ENCODE data around the gene TSPAN16.
A peak's percentile ranks its signal among the peaks of the same experiment; 100 is the strongest.
"Not testable (repeated sequence)": the region's sequence is repeated elsewhere in the genome, so short reads cannot be mapped to it uniquely, and the experiment has no call there.

The TSPAN16 gene

DNA sequence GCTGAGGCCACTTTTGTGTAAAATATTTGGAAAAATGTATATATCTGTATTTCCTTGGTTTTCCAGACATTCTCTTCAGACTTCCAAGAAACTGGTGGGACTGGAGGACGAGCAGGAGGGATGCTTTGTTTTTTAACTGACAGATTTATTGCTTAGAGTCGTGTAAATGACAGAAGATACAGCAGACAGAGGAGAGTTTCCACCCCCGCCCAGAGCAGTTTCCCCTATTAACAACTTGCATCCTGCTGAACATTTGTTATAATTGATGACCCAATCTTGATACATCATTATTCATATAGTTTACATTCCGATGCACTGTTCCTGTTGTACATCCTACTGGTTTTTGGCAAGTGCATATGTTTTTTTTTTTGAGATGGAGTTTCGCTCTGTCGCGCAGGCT lies 26.6 kb upstream of the TSPAN16 start:
- no peak for DNase-seq

DNA sequence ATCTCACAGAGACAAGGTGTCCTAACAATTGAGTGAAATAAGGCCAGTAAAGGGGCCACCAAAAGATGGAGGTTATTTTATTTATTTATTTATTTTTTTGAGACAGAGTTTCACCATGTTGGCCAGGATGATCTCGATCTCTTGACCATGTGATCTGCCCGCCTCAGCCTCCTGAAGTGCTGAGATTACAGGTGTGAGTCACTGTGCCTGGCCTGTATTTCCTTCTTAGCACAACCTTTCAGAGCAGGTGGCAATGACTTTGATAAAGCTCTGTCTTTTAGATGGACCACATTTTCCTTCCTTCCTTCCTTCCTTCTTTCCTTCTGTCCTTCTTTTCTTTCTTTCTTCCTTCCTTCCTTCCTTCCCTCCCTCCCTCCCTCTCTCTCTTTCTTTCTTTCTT lies 22.7 kb upstream of the TSPAN16 start:
- no peak for DNase-seq

DNA sequence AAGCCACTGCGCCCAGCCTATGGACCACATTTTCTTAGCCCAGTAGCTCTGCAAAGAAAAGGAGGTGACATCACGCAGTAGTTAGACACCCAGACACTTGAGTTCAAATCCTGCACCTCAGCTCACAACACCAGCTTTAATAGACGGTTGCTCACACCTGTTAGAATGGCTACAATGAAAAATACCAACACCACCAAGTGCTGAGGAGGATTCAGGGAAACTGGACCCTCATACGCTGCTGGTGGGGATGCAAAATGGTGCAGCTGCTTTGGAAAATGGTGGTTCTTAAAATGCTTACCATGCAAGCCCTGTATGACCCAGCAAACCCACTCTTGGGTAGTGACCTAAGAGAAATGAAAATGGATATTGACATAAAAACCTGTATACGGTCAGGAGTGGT lies 22.0 kb upstream of the TSPAN16 start:
- no peak for DNase-seq

DNA sequence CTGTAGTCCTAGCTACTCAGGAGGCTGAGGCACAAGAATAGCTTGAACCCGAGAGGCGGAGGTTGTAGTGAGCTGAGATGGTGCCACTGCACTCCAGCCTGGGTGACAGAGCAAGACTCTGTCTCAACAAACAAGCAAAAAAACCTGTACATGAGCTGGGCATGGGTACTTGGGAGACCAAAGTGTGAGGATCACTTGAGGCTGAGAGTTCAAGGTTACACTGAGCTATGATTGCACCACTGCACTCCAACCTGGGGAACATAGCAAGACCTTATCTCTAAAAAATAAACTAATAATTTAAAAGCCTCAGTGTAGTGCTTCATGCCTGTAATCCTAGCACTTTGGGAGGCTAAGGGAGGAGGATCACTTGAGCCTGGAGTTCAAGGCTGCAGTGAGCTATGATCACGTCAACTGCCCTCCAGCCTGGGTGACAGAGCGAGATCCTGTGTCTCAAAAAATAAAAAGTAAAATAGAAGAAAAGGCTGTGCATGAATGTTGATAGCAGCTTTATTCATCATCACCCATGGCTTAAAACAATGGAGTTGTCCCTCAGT lies 21.4 kb upstream of the TSPAN16 start:
- DNase-seq, result no peak

DNA sequence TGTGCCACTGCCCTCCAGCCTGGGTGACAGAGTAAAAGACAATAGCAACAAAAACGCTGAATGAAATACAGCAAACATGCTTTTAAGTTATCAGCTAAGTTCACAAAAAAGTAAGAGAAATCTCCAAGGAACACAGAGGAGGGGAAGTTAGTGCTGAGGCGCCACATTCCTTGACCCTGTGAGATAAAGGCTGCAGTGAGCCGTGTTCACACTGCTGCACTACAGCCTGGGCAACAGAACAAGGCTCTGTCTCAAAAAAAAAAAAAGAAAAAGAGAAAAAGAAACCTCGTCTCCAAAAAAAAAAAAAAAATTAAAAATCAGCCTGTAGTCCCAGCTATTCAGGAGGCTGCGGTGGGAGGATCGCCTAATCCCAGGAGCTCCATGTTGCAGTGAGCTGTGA lies 17.3 kb upstream of the TSPAN16 start:
- no peak for DNase-seq

DNA sequence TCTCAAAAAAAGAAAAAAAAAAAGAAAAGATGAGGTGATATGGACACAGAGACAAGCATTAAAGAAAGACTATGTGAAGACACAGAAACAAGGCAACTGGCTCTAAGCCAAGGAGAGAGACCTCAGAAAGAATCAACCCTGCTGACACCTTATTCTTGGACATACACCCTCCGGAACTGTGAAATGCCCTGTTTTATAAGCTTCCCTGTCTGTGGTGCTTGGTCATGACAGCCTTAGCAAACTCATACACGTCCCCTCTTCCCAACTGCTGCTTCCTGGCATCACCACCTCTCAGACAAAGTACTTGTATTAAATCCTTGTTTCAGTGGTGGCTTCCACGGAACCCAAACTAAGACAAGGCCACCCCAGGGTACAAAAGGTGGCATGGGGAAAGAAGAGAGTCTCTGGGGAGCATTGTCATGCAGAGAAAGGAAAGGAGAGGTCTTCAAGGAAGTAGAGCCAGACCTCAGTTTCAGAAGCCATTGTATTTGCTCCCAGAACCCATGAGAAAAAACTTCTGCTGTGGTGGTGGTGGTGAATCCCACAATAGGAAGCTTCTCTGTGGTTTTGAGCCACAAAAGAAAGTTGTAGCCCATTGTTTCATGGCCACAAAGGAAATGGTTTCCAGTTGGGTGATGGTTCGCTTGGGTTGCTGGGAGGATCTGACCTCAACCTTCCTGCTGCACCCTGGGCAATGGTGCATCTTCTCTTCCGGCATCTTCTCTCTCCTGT lies 16.3 kb upstream of the TSPAN16 start:
- DNase-seq, result peak; percentile 88

DNA sequence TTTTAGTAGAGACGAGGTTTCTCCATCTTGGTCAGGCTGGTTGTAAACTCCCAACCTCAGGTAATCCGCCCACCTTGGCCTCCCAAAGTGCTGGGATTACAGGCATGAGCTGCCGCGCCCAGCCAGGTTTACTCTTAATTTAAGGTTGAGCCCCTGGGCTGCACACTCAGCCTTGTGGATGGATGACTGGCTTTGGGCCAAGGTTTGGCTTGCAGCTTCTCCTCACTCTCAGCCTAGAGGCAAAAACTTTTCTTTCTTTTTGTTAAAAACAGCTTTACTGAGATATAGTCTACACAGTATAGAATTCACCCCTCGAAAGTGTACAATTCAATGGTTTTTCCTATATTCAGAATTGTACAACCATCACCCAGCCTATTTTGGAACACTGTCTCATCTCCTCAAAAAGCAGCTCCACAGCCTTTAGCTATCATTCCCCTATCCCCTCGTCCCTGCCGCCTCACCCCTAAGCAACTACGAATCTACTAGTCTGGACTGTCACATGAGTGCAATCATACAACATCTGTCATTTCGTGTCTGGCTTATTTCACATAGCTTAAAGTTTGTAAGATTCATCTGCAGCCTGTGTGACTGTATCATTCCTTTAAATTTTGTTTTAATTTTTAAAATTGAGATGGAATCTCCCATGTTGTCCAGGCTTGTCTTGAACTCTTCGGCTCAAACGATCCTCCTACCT lies 14.5 kb upstream of the TSPAN16 start:
- DNase-seq, result no peak

DNA sequence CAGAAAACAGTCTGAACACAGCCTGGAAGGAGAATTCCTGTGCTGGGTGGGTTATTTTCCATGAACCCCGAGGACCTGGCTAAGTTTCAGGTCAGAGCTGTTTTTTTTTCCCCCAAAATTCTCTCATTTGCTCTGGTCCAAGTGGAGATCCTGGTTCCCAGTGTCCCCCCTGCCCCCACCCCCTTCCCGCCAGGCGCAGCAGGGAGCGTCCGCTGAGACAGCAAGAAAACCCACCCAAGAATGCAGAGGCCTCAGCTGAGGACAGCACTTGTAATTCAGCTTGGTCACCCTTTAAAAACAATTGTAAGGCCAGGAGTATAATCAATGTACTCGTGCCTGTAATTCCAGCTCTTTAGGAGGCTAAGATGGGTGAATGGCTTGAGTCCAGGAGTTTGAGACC lies 11.4 kb upstream of the TSPAN16 start:
- DNase-seq, result no peak

DNA sequence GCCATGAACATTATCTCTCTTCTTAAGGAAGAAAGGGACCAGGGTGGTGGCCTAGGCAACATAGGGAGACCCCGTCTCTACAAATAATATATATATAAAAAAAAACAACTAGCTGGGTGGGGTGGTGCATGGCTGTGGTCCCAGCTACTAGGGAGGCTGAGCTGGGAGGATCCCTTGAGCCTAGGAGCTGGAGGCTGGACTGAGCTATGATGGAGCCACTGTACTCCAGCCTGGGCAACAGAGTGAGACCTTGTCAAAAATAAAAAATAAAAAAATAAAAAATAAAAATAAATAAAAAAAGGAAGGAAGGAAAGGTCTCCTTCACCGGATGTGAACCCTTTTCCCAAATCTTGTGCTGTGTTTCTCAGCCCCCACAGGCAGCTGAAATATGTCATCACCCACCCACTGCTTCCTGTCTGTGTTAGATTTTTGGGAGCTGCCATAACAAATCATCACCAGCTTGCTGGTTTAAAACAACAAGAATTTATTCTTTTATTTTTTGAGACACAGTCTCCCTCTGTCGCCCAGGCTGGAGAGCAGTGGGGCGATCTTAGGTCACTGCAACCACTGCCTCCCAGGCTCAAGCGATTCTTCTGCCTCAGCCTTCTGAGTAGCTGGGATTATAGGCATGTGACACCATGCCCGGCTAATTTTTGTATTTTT lies 9.5 kb upstream of the TSPAN16 start:
- no peak for DNase-seq

DNA sequence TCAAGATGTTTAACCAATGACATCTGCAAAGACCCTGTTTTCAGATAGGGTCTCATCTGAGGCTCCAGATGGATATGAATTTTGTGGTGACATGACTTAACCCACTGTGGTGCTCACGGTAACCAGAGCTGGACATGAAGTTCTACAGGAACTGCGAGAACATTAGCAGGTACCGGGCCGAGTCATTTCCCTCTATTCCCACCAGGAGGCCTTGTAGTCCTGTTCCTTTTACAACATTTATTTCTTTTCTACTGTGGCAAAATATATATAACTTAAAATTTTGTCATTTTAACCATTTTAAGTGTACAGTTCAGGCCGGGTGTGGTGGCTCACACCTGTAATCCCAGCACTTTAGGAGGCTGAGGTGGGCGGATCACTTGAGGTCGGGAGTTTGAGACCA lies 7.6 kb upstream of the TSPAN16 start:
- DNase-seq, result no peak

DNA sequence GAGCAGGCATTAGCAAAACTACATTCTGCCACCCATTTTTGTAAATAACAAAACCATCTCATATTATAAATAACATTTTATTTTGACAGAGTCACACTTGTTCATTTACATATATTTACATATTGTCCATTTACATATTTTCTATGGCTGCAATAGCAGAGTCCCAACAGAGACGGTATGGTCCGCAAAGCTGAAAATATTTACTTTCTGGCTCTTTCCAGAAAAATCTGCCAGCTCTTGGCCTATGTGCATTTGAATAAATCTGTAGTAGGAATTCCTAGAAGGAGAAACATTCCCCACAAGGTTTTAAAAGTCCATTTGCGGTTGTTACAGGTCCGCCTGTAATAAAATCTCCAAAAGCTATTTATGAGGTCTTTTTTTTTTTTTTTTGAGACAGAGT lies 5.7 kb upstream of the TSPAN16 start:
- DNase-seq, result no peak

DNA sequence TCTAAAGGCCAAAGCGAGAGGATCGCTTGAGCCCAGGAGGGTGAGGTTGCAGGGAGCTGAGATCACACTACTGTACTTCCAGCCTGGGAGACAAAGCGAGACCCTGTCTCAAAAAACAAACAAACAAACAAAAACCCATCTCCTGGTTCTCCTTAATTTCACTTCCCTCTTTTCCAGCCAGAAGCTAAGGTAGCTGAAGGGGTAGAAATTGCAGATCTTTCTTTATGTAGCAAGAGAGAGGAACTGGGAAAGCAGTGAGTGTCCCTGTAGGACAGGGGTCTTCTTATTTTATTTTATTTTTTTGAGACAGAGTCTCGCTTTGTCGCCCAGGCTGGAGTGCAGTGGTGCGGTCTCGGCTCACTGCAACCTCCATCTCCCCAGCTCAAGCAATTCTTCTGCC lies 4.5 kb upstream of the TSPAN16 start:
- DNase-seq, result no peak

DNA sequence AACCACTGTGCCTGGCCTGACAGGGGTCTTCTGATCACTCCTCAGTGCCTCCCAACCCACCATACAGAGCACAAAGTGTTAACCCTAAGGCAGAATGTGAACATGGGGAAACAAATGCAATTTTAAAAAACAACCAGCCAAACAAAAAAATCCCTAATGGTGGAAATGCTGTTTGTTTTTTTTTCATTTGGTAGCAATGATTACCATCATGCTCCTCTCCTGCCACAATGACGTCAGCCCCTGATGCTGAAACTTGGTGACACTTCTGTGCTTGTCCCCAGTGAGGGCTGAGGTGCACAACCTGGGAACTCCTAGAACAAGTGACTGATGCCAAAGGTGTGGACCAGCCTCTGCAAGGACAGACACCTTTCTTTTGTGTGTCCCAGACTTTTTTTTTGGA lies 4.0 kb upstream of the TSPAN16 start:
- no peak for DNase-seq

DNA sequence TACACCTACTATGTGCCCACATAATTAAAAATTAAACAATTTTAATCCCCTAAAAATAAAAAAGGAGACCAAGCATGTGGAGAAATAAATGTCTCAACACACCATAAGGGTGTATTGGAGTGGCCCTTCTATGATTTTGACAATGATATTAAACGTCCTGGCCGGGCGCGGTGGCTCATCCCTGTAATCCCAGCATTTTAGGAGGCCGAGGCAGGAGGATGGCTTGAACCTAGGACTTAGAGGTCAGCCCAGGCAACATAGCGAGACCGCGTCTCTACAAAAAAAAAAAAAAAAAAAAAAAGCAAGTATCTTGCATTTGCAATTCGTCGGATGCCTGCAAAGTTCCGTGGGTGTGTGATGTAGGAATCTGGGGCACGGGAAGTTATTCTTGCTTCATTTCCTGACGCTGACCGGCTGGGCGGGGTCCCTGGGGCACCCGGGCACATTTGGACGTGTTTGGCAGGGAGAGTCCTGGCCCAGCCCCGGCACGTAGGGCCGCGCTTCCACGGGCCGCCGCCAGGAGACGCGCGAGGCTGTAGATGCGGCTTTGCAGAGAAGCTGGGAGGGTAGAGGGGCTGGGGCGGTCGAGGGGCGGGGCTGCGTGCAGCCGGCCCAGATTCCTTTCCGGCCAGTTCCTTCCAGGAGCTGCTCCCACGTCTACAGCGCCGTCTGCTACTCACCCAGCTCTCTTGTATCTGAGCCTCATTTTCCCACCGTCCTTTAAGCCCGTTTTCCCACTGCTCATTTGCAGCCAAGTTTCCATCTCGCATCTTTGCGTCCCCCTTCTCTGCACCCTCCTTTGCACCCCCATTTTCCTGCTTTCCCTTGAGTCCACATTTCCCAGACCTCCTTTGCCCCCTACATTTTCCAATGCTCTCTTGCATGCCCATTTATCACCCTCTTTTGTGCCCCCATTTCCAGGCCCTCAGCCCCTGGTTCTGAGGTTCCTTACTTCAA lies 2.2 kb upstream of the TSPAN16 start:
- peak; percentile 70 for DNase-seq

DNA sequence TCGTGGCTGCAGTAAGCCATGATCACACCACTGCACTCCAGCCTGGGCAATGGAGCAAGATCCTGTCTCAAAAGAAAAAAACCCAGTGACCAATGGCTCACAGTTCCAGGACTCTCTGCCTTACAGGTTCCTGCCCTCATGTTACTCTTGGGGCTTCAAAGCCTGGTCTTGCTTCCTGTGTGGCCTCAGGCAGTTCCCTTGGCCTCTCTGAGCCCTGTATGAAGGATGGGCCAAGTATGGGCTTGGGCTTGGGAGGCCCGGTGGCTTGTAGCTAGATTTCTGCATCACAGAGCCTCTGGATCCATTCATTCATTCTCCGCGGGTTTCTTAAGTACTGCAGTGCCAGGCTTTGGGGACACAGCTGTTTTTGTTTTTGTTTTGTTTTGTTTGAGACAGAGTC lies 780 bp upstream of the TSPAN16 start:
- no peak for DNase-seq

DNA sequence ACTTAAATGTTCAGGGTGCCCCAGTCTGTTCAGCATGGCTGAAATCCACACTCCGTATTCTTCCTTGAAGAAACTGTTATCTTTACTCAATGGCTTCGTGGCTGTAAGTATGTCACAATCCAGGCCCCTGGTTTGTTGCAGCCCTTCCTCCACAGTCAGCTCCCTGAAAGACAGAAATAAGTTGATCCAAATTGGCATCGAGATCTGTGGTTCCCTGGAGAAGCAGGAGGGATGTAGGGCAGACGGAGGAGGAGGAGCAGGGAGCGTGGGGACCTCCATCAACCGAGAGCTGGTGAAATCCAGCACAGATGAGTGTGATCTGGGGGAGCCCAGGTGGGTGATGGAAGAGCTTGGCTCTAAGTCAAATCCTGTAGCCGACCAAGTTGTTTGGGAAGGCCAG lies 304 bp downstream of the TSPAN16 start:
- DNase-seq, result no peak

DNA sequence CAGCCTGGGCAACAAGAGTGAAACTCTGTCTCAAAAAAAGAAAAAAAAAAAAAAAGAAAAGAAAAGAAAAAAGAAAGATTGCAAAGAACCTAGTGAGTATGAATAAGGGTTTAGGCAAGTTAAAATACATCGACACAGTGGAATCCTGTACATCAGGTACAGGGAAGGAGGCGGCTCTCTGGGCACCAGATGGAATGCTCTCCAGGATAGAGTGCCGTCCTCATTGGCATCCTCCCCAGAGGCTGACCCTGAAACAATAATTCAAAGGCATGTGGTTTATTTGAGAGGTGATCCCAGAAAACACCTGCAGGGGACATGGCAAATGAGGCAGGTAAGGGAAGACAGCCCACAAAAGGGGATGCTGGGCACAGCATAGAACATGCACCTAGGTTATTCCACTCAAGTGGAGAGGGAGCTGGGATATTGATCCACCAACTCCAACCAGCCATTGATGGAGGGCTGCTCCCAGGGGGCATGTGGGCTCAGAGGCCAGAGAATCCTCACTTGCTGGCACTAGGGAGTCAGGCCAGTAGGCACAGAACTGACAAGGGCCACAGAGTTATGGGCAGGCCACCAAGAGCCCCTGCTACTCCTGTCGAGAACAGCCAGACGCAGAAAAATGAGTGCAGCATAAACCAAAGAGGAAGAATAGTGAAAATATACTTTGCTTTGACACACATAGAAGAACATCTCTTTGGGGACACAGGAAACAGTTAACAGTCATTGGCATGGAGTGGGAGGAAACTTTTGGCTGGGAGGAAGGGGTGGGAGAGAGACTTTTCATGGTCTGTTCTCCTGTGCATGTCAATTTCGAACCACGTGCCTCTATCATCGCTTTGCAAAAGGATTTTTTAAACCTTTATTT lies 4.2 kb downstream of the TSPAN16 start:
- DNase-seq, result no peak

DNA sequence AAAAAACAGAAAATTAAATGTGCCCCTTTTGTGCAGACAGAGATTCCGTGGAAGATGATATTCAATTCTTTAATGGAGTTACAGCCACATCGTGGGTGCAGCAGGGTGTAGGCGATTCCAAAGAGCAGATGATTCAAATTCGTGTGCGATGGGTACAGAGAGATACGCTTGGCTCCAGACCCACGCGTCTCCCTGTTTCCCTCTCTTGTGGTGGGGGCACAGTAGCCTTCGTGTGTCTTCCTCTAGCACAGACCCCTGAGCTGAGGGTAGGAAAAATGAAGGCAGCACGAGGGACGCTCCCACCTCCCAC lies 4.8 kb downstream of the TSPAN16 start:
- no peak for DNase-seq

DNA sequence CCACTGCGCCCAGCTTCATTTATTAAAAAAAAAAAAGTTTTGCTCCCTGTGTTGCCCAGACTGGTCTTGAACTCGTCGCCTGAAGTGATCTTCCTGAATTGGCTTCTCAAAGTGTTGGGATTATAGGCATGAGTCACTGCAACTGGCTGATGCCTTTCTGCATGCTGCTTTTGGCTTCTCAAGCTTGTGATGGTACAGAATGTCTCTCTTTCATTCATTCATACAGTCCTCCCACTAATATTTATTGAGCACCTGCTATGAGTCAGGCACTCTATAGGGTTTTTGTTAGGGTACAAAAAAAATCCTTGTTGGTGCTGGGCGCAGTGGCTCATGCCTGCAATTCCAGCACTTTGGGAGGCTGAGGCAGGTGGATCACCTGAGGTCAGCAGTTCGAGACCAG lies 9.0 kb downstream of the TSPAN16 start:
- no peak for DNase-seq

DNA sequence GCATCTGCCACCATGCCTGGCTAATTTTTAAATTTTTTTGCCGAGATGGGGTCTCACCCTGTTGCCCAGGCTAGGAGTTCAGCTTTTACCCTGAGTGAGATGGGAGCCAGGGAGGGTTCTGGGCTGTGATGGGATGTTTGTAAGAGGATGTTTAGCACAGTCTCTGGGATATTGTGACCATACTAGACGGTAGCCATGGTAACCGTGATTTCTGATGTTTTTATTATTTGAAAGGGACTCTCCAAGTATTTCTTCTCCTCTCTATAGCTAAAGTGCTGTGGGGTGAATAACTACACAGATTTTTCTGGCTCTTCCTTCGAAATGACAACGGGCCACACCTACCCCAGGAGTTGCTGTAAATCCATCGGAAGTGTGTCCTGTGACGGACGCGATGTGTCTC lies 10.4 kb downstream of the TSPAN16 start:
- DNase-seq, result no peak

DNA sequence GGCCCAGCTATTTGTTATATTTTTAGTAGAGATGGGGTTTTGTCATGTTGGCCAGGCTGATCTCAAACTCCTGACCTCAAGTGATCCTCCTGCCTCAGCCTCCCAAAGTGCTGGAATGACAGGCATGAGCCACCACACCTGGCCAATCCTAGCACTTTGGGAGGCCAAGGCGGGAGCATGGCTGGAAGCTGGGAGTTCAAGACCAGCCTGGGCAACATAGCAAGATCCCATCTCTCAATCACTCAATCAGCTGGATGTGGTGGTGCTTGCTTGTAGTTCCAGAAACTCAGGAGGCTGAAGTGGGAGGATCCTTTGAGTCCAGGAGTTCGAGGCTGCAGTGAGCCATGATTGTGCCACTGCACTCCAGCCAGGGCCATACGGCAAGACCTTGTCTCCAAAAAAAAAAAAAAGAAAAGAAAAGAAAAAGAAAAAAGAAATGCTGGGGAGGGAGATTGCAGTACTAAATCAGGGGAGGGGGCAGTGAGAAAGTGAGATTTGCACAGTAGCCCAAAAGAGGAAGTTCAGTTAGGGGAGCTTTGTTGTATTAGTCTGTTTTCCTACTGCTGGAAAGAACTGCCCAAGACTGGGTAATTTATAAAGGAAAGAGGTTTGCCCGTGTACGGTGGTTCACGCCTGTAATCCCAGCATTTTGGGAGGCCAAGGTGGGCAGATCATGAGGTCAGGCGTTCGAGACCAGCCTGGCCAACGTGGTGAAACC lies 24.5 kb downstream of the TSPAN16 start:
- DNase-seq, result not testable (repeated sequence)

All from GDM1 (cell line).